Jurkat, Clone E6-1 (cell line): ENCODE results near the gene STARD7.
"Not testable (repeated sequence)": the region's sequence is repeated elsewhere in the genome, so short reads cannot be mapped to it uniquely, and the experiment has no call there.

Source experiments
- DNase-seq: peaks from one replicate; pipeline ENCODE4 v3.0.0-alpha.2; 2011; ENCODE audit warnings: low read depth, low spot score
- H3K4me3 ChIP-seq: 2 replicates; pipeline ENCODE4 v1.5.1; 2011; ENCODE audit warnings: mild to moderate bottlenecking, low read length, control low read depth, moderate library complexity

The STARD7 gene

DNA sequence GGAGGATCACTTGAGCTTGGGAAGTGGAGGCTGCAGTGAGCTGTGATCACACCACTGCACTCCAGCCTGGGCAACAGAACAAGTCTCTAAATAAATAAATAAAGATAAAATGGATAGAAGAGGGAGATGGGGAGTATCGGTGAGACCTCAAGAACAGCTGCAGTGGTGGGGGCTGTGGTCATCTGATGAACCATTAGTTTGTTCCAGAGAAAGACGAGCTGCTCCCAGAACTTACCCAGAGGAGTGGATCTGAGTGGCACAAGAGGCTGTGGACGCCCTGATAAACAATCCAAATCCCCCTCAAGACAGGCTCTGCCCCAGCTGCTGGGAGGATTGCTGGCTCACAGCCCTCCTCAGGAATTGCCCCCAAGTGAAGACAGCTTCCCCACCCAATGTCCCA lies 30.5 kb upstream of the STARD7 start:
- no peak for DNase-seq
- no peak overlapping the region for H3K4me3 ChIP-seq

GRCh38 chr2:96238266-96238665 lies 29.6 kb upstream of the STARD7 start:
- no peak overlapping the region for H3K4me3 ChIP-seq
- no peak for DNase-seq

DNA sequence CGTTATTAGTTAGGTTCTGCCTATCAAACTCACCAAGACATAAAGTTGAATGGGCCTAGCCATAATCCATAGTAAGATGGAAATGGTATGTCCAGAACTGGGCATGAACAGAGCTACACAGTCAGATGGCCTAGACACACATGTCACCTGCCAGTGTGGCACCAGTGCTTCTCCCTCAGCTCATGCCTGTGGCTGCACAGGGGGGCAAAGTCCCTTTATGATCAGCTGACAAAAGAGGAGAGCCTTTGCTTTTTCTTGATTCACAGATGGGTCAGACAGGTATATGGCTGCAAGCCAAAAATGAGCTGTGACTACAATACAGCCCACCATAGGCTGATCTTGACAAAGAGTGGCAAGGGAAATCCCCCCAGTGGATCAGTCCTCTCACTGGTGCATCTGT lies 28.3 kb upstream of the STARD7 start:
- no peak overlapping the region for H3K4me3 ChIP-seq
- DNase-seq, result no peak

GRCh38 chr2:96233880-96234316 lies 25.3 kb upstream of the STARD7 start:
- DNase-seq, result peak; percentile 6
- H3K4me3 ChIP-seq, result no peak overlapping the region

GRCh38 chr2:96233436-96233835 lies 24.8 kb upstream of the STARD7 start:
- DNase-seq, result no peak
- H3K4me3 ChIP-seq, result no peak overlapping the region

DNA sequence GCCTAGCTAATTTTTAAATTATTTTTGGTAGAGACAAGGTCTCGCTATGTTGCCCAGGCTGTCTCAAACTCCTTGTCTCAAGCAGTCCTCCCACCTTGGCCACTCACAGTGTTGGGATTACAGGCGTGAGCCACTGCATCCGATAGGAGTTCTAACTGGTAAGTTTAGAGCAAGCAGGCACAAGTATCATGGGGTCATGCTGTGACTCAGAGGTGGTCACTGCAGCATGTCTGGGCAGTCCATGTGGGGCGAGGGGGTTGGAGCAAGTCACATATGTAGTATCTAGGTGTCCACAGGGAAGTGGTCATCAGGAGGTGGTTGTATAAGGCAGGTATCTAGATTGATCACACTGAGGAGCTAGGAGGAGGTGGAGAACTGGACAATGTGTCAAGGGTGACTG lies 22.7 kb upstream of the STARD7 start:
- H3K4me3 ChIP-seq, result no peak overlapping the region
- no peak for DNase-seq

DNA sequence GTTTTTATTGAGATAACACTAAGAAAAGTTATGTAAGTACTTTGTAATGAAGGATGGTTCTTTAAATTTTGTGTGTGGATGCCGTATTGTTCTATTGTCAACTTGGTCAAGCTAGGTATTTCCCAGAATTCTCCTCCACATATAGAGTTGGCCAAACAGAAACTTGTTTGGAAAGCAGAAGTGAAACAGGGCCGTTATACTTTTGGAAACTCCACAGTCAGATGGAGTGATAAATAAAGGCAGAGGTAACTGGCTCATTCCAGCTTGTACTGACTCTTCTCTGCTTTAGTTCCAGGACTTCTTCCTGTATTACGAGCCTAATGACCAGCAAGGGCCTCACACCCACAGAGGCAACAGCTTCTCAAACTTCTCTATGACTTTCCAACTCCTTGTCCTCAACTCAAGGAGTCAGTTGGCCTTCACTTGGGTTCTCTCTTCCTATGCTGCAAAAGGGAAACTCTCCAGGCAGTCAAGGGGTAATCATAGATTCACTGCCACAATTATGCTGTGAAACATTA lies 16.4 kb upstream of the STARD7 start:
- no peak for DNase-seq
- no peak overlapping the region for H3K4me3 ChIP-seq

- not testable (repeated sequence) for DNase-seq, H3K4me3 ChIP-seq
These were observed 12.5 kb upstream of the STARD7 start for GRCh38 chr2:96221106-96221505.

DNA sequence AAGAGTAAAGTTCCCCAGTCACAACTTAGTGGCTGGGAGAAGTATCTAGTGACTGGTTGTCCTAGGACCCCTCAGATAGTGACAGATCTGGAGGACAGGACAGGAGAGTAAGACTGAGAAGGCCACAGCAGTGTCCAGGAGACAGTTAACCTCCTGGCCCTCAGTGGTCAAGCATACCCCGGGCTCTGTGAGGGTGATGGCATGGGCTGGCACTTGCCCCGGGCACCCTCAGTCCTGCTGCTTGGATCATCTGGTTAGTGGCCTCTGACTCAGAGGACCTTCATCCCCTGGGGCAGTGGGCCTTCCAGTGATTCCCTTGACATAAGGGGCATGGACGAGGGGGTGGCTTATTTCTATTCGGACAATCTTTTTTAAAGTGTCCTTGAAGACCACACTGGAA lies 11.3 kb upstream of the STARD7 start:
- DNase-seq, result not testable (repeated sequence)

DNA sequence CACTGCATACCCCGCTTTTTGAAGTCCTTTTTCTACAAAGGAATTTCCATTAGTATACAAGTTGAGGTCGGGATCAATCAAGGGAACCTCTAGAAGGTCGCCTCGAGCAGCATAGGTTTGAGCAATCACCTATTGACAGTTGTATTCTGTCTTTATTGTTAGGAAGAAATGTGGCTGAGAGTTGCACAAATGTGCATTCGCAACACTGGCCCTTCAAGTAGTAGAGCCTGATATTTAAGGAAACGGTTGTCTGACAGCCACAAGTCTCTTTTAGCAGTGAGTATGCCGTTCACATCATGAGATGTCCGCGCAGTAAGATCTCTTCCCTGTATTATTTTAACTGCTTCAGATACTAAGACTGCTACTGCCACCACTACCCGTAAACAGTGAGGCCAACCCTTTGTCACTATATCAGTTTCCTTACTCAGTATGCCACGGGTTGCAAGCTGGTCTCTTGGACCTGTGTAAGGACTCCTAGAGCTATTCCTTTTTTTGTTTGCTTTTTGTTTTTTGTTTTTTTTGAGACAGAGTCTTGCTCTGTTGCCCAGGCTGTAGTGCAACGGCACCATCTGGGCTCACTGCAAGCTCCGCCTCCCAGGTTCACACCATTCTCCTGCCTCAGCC lies 10.0 kb upstream of the STARD7 start:
- DNase-seq, result no peak

More for the DNA sequence above, 11.3 kb upstream of the STARD7 start:
- not testable (repeated sequence) for H3K4me3 ChIP-seq

GRCh38 chr2:96214554-96214953 lies 5.9 kb upstream of the STARD7 start:
- H3K4me3 ChIP-seq, result no peak overlapping the region
- DNase-seq, result no peak

More for the DNA sequence above, 10.0 kb upstream of the STARD7 start:
- no peak overlapping the region for H3K4me3 ChIP-seq

- no peak for DNase-seq
- H3K4me3 ChIP-seq, result no peak overlapping the region
These were observed 4.8 kb upstream of the STARD7 start for GRCh38 chr2:96213379-96213778.

- no peak overlapping the region for H3K4me3 ChIP-seq
- DNase-seq, result no peak
These were observed 3.7 kb upstream of the STARD7 start for GRCh38 chr2:96212339-96212738.

GRCh38 chr2:96209729-96210085 lies 1.1 kb upstream of the STARD7 start:
- peak overlapping the region; percentile 86 for H3K4me3 ChIP-seq
- DNase-seq, result no peak

DNA sequence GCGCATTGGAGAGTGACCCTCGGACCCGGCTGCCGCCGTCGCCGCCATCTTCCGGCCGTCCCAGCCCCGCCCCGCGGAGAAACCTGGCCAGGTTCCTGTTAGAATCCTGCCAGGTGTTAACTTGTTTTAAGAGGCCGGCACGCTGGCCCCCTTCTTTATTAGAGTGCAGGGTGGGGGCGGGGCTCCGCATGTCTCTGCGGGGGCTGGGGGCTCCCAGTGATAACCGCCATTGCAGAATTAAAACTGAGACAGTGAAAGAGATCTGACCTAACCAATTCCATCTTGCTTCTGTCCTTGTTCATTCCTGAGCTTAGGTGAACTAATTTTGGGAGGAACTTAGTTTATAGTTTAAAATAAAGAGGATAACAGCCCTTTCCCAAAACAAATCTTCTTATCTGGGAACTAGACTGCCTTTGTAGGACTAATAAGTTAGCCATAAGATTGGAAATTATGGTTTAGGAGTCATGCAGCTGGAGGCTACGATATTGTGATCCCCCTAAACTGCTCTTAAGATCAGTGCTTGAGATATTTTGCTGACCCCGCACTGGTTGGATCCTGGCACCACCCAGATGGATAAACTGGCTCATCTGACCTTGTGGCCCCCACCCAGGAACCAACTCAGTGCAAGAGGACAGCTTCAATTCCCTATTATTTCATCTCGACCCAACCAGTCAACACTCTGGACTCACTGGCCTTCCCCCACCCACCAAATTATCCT lies 543 bp upstream of the STARD7 start:
- no peak for DNase-seq
- peak overlapping the region; percentile 86 for H3K4me3 ChIP-seq

- DNase-seq, result no peak
- peak overlapping the region; percentile 86 for H3K4me3 ChIP-seq
These were observed 869 bp downstream of the STARD7 start for GRCh38 chr2:96207774-96208142.

DNA sequence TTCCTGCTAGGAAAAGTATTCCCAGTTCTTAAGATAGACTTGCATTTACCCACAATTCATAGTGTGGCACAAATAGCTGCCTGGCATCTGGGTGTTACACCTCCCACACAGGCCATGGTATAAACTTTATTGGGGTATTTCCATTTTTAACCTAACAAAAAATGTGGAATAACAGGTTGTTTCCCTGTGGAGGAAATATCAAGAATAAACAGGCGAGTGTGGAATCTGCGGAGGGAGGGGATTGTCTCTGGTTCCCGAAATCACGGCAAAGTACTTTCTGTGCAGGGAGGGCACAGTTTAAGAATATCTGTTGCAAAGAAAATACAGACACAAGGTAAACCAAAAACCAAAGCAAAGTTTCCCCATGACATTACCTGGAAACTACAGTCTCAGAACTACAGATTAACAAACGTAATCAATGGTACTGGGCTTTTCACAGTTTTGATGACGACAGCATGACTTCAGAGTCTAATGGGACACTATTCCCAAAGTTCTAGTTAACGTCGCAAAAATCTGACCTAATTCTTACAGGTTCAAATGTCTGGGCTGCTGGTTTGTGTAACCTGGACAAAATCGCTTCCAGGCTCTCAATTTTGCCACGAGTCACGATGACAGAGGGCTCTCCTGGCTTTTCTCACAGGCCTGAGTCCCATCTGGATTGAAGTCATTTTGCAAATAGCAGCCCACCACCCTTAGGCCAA lies 1.4 kb downstream of the STARD7 start:
- DNase-seq, result no peak
- peak overlapping the region; percentile 86 for H3K4me3 ChIP-seq

DNA sequence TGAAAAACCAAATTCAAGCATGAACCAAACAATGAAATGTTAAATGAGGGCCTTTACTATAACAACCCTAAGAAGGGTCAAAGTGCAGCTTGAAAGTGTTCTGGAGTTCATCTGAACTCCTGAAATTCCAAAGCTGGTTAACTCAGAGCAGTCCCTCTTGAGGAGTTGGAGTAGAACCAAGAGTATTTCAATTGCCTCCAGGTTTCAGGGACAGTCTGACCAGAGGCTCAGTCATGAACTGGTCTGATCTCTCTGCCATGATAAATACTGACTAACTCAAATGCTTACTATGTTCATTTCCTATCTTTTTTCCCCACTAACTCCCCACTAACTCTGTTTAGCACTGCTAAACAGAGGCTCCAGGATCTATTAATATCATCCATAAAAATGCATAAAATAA lies 2.7 kb downstream of the STARD7 start:
- no peak for DNase-seq
- no peak overlapping the region for H3K4me3 ChIP-seq

DNA sequence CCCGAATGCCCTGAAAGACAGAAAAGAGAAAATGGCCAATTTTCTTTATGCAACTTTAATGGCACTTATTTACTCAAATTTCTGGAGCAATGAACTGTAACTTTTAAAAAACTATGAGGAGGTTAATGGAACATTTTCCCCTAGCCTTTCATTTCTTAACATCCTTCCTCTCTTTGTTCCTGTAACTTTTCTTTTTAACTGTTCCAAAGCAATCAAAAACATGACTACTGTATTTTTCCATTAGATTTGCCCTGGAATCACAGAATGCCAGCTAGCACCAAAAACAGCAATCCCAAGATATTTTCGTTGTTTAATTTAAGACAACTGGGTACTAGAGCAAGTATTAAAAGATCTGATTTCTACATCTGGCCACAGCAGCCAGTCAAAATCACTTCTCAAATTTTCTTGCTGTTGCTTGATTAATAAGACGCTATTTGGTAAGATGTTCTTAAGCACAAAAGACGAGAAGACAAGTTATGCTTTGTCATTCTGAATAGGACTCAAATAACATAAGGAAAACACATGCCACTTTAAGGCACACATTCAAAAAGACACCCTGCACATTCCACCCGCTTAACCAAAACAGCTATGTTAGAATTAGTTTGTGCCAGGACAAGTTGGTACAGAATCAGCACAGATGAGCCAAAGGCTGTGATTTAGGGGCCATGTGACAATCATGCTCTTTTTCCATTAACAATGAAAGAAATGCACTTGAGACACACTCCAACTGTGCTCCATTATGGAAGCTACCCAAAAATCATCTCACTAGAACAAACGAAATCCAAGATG lies 3.6 kb downstream of the STARD7 start:
- H3K4me3 ChIP-seq, result no peak overlapping the region
- DNase-seq, result no peak
